Measurements from ENCODE around the gene TRABD2B. TPM values are rescaled to one million over a fixed set of nuclear protein-coding genes. Genes with fewer than 3 reads are reported as not detected.
A peak's percentile ranks its signal among the peaks of the same experiment; 100 is the strongest.

Gene TRABD2B
- total and polyA plus RNA-seq, 2 experiments from 2014 or later = 1.00 to 2.3 TPM

- no peaks in the 10 kb centered on the region for H3K27me3 ChIP-seq
- no peak overlapping the region for H2AFZ ChIP-seq
- no peak for DNase-seq (ENCODE audit: low spot score)
- H3K27ac ChIP-seq = no peak overlapping the region
- H3K36me3 ChIP-seq (replicated peaks; ENCODE audit: insufficient read depth, low read depth) = no peaks in the 10 kb centered on the region
- TF ChIP-seq CTCF (IDR thresholded peaks at IDR 0.05; ENCODE audit: poor library complexity) (no peak), EZH2phosphoT487 (IDR thresholded peaks at IDR 0.05; ENCODE audit: low read depth, severe bottlenecking, unreplicated experiment) (no peak), EZH2 (IDR thresholded peaks at IDR 0.05; ENCODE audit: borderline replicate concordance) (no peak)
- 85% methylated on average over 3 of the region's 3 CpGs for WGBS (ENCODE audit: low lambda C conversion rate, missing lambda C conversion rate)
- no peaks in the 10 kb centered on the region for H3K79me2 ChIP-seq
- H4K20me1 ChIP-seq (ENCODE audit: insufficient read depth, poor library complexity, severe bottlenecking) = no peaks in the 10 kb centered on the region
- no peak overlapping the region for H3K4me2 ChIP-seq
- H3K9me3 ChIP-seq (ENCODE audit: low read depth) = no peaks in the 10 kb centered on the region
- H3K4me1 ChIP-seq (ENCODE audit: insufficient read depth) = peaks cover 8% of the 10 kb centered on the region
- H3K4me3 ChIP-seq = no peak overlapping the region
- no peaks in the 10 kb centered on the region for H3K9me2 ChIP-seq (replicated peaks; ENCODE audit: insufficient read depth)
Measured at GRCh38 chr1:47901001-47901575, 96.1 kb downstream of the TRABD2B start.

DNA sequence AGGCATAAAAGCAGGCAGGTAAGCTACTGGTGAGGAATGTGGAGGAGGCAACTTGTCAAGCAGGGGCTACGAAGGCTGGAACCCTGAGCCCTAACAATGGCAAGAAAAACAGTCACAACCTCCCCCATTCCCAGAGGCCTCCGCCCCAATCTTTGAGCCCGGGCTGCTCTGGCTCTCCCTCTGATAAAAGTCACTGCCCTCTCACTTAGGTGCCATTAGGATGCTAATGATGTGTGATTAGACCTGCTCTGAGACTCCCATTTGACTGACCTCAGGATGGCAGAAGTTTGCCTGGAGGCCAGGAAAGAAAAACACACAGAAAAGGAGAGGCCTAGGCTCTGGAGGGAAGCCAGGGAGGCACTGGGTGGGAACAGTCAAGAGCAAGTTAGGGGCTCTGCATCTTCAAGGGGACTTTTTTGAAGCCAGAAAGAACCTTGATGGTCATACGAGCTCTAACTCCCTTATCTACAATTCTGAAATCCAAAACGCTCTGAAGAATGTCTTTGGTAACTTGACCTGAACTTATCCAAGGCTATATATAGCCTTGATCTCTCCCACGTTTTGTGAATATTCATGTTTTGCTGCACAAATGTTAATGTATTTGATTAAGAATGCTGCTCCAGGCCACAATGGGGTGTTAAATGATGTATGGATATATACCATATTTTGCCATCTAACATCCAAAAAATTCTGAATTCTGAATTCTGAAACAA is 98.9 kb downstream of the TRABD2B start:
- no peak for DNase-seq (ENCODE audit: low spot score)
- Histone ChIP-seq H3K27ac (no peak overlapping the region), H3K36me3 (replicated peaks; ENCODE audit: insufficient read depth, low read depth) (no peaks in the 10 kb centered on the region), H2AFZ (no peak overlapping the region), H3K9me2 (replicated peaks; ENCODE audit: insufficient read depth) (no peaks in the 10 kb centered on the region), H3K4me1 (ENCODE audit: insufficient read depth) (peaks cover 6% of the 10 kb centered on the region), H3K9me3 (ENCODE audit: low read depth) (no peaks in the 10 kb centered on the region), H3K27me3 (no peaks in the 10 kb centered on the region), H3K4me2 (no peak overlapping the region), H4K20me1 (ENCODE audit: insufficient read depth, poor library complexity, severe bottlenecking) (no peaks in the 10 kb centered on the region), H3K4me3 (no peak overlapping the region), H3K79me2 (no peaks in the 10 kb centered on the region)
- WGBS (ENCODE audit: low lambda C conversion rate, missing lambda C conversion rate) = 54% methylated on average over 6 of the region's 6 CpGs
- TF ChIP-seq EZH2 (IDR thresholded peaks at IDR 0.05; ENCODE audit: borderline replicate concordance) (no peak), CTCF (IDR thresholded peaks at IDR 0.05; ENCODE audit: poor library complexity) (no peak), EZH2phosphoT487 (IDR thresholded peaks at IDR 0.05; ENCODE audit: low read depth, severe bottlenecking, unreplicated experiment) (no peak)

DNA sequence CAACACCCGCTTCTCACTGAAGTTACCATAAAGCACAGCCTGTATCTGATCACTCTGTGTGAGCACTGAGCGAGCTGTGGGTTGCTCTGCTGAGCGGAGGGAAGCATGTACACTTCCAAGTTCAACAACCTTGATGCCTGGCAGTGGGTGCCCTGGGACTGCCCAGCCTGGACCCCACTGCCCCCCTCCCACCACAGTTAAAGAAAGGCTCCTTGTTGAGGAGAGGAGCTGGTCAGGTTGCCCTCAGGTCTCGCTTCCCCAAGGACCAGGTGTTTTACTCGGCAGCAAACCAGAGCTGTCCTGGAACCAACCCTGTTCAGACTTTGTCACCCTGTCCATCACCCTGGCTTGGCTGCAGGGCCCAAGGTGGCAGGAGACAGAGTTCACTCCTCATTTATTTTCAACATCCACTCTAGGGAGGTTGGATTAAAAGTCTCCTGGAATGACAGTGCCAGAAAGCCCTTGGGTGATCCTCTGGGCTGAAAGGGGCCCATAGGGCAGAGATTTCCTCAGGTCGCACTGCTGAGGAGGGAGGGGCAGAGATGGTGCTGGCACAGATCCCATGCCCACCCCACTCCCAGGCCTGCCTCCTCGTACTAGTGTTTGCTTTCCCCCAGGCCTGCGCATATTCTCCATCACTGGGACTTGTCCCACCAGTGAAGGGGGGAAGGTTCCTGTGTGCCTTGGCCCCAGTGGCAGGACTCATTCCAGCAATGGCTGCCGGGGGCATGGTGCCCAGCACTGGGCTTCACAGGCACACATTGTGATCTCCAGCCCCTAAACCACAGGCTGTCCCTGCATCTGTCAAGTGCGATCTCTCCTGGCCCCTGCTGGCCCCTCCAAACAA is 101.7 kb downstream of the TRABD2B start:
- TF ChIP-seq EZH2phosphoT487 (IDR thresholded peaks at IDR 0.05; ENCODE audit: low read depth, severe bottlenecking, unreplicated experiment) (no peak), CTCF (IDR thresholded peaks at IDR 0.05; ENCODE audit: poor library complexity) (no peak), EZH2 (IDR thresholded peaks at IDR 0.05; ENCODE audit: borderline replicate concordance) (no peak)
- Histone ChIP-seq H3K4me3 (no peak overlapping the region), H3K9me3 (ENCODE audit: low read depth) (no peaks in the 10 kb centered on the region), H4K20me1 (ENCODE audit: insufficient read depth, poor library complexity, severe bottlenecking) (no peaks in the 10 kb centered on the region), H3K4me1 (ENCODE audit: insufficient read depth) (peaks cover 6% of the 10 kb centered on the region), H3K9me2 (replicated peaks; ENCODE audit: insufficient read depth) (no peaks in the 10 kb centered on the region), H3K27me3 (no peaks in the 10 kb centered on the region), H3K79me2 (no peaks in the 10 kb centered on the region), H3K4me2 (no peak overlapping the region), H3K27ac (peak overlapping the region; percentile 23), H2AFZ (no peak overlapping the region), H3K36me3 (replicated peaks; ENCODE audit: insufficient read depth, low read depth) (no peaks in the 10 kb centered on the region)
- WGBS (ENCODE audit: low lambda C conversion rate, missing lambda C conversion rate) = 84% methylated on average over 10 of the region's 10 CpGs
- DNase-seq (ENCODE audit: low spot score) = no peak

Data from hepatocyte (in vitro differentiated cells).